ENCODE data around the gene EHD4.

Gene EHD4

GRCh38 chr15:41852736-41853590, 119.4 kb downstream of the EHD4 start:
- DNase-seq = no peak

DNA sequence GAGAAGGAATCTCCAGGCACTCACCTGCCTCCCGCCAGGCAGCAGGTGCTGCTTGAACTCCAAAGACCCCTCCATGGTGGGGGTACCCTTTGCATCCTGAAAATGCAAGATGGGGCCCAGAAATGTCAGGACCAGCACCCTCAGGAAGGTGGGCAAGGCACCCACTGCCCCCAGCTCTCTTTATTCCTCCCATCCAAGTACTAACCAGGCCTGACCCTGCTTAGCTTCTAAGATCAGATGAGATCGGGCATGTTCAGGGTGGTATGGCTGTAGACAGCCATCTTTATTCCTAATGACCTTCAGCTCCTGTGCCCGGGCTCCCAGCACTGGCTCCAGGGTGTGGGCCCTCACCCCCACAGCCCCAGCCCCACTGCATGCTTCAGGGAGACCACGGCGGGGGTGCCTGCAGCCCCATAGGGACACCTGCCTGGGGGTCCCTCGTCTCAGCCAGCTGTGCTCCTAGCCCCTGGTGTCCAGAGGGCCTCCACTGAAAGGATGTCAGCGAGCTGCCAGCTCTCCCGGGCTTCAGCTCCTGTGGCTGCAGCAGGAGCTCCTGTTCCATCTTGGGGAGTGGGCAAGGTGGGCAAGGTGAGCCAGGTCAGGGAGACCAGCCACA, 120.5 kb downstream of the EHD4 start:
- no peak for DNase-seq

GRCh38 chr15:41851167-41851523, 121.2 kb downstream of the EHD4 start:
- DNase-seq = no peak

DNA sequence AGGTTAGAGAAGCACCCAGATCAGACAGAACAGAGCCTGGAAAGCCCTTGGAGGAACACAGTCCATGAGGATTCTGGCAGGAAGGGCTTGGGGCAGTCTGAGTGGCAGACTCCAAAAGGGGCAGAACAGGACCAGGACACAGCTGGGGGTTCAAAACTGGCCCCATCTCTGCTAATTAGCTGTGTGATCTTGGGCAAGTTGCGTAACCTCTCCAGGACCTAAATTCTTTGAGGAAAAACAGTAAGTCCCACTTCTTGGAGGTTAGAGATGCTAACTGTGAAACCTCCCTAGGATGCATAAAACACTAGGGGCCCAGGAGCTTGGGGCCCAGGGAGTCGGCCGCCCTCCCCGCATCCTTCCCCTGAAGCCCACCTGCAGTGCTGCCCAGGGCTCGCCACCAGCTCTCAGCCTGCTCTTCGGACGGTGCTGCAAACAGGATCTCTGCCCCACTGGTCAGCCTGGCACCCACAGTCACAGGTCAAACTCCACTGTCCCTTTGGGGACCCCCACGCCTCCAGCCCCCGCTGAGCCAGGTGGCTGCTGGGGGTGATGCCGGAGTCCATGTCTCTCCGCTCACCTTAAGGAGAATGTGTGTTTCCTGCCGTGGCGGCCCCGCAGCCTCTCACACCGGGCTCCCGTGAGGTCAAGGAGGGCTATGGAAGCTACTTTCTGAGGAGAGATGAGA, 121.7 kb downstream of the EHD4 start:
- DNase-seq = no peak

GRCh38 chr15:41849861-41850260, 122.5 kb downstream of the EHD4 start:
- no peak for DNase-seq

DNA sequence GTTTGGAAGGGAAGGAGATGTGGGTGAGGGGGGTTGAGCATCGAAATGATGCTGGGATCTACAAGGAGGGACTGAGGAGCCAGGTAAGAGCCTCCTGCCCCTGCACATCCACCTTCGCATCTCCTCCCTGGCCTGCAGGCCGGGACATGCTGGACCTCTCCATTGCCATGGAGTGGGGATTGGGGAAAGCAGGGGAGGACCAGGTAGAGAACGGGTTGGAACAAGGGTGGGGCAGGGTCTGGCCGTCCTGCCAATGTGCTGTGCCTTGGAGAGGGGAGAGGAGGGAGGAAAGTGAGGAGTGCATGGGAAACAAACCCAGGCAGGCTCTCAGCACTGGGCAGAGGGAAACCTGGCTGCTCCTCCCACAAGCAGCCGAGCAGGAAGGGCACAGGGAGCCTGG, 123.2 kb downstream of the EHD4 start:
- no peak for DNase-seq

DNA sequence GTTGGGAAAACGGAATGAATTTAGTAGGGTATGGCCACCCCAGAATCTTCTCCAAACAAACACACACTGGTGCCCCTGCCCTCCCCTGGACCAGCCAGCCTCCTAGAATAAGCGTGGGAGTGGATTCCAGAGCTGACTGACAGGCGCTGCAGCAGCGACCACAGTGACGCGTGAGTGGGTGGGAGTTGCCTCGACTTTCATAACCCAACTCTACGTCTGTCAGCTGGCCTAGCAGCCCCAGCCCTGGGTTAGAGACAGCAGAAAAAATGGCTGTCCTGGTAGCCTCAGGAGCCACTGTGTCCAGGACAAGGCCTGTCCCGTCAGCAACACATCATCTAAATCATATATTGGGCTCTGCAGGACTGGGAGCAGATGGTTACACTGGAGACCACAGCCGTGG, 123.7 kb downstream of the EHD4 start:
- DNase-seq = no peak

DNA sequence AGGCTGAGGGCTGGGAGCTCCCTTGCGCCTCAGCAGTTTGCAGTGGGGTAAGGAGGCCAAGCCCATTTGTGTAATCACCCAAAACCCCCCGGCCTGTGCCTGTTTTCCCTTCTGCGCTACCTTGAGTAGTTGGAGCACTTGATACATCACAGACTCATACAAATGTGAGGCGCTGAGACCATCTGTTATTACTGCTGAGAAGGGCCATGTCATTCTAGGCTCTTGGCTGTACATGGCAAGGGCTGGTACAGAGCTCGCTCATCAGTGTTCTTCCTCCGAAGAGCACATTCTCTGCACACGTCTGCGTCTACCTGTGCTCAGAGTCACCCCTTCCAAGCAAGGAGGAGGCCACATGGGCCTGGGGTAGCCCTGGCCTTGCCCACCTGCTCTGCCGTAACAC, 124.4 kb downstream of the EHD4 start:
- DNase-seq = no peak

GRCh38 chr15:41847206-41847605, 125.2 kb downstream of the EHD4 start:
- no peak for DNase-seq

Measured in NCI-H1436 (cell line).